ENCODE measurements around the gene FMNL2. TPM values are rescaled to one million over a fixed set of nuclear protein-coding genes. Genes with fewer than 3 reads are reported as not detected.

Gene FMNL2
- total and polyA plus RNA-seq, 2 of the 4 experiments (the other 2 are of a cell fraction): 10.9 to 11.4 TPM

DNA sequence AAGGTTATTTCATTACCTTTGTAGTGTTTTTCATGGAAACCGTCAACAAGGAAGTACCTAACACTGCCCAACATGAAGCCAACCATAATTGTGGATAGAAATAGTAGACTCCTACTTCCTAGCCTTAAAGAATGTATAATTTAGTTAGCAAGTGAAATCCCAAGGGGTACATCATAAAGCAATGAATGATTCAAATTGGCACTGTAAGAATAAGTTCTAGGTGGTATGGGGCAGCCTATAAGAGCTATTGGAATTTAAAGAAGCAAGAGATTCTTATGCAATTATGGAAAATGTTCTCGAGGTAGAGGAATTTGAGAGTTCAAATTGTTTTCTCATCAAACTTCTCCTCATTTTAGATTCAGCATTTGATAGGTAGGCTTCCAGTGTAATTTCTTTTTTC is 157.9 kb downstream of the FMNL2 start:
- Histone ChIP-seq H2BK120ac (ENCODE audit: low read depth, low read length) (no peak overlapping the region), H3K23ac (ENCODE audit: low read depth, low read length) (no peak overlapping the region), H3K4me3 (ENCODE audit: insufficient read depth, low read depth, low read length) (no peak overlapping the region), H3K79me1 (ENCODE audit: low read depth in 1 of 2, low read length in 2 of 2) (peaks cover 15 to 29% of the 10 kb centered on the region in 2 experiments; a peak in 3 of 4 replicates), H2AK9ac (replicated peaks; ENCODE audit: low read depth, low read length, poor library complexity) (no peak overlapping the region), H4K8ac (ENCODE audit: low read depth in 2 of 2, low read length in 2 of 2) (no peak overlapping the region), H3K18ac (ENCODE audit: low read depth, low read length) (no peak overlapping the region), H3K4ac (ENCODE audit: low read depth, low read length) (no peak overlapping the region), H3K14ac (replicated peaks; ENCODE audit: low read depth, low read length) (no peak overlapping the region), H3K56ac (ENCODE audit: extremely low read depth, insufficient read depth, low read length) (no peak overlapping the region), H2AK5ac (ENCODE audit: low read depth, low read length) (no peak overlapping the region), H3K4me2 (ENCODE audit: low read depth, low read length) (no peak overlapping the region), H2AFZ (replicated peaks; ENCODE audit: low read length, poor library complexity) (no peak overlapping the region), H3K9ac (ENCODE audit: low read depth, low read length) (no peak overlapping the region), H2BK20ac (ENCODE audit: low read depth, low read length) (no peak overlapping the region), H4K5ac (ENCODE audit: low read depth, low read length) (no peak overlapping the region), H3K27me3 (ENCODE audit: control insufficient read depth, insufficient read depth, low read length) (no peaks in the 10 kb centered on the region), H3K4me1 (ENCODE audit: control insufficient read depth, insufficient read depth, low read length) (peaks cover 12% of the 10 kb centered on the region), H3K27ac (ENCODE audit: insufficient read depth, low read length) (no peak overlapping the region), H4K91ac (ENCODE audit: insufficient read depth, low read depth, low read length) (no peak overlapping the region), H3K9me1 (ENCODE audit: insufficient read depth, low read length) (peaks cover 6% of the 10 kb centered on the region; the same call in 1 of the 2 replicates), H4K20me1 (ENCODE audit: insufficient read depth, low read length) (no peaks in the 10 kb centered on the region; the same call in 1 of the 2 replicates), H2BK15ac (ENCODE audit: low read depth, low read length) (no peak overlapping the region), H3K36me3 (ENCODE audit: control insufficient read depth, insufficient read depth, low read length) (no peaks in the 10 kb centered on the region), H3K9me3 (ENCODE audit: control insufficient read depth, insufficient read depth, low read length) (no peaks in the 10 kb centered on the region), H2BK5ac (ENCODE audit: low read depth, low read length, poor library complexity, severe bottlenecking) (no peak overlapping the region)
- no peak for TF ChIP-seq MXI1 (IDR thresholded peaks at IDR 0.05; ENCODE audit: borderline replicate concordance, low read depth, low read length)
- TF ChIP-seq, protein P1, sequence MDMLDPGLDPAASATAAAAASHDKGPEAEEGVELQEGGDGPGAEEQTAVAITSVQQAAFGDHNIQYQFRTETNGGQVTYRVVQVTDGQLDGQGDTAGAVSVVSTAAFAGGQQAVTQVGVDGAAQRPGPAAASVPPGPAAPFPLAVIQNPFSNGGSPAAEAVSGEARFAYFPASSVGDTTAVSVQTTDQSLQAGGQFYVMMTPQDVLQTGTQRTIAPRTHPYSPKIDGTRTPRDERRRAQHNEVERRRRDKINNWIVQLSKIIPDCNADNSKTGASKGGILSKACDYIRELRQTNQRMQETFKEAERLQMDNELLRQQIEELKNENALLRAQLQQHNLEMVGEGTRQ (IDR thresholded peaks at IDR 0.05; ENCODE audit: low read depth, low read length): no peak
- TF ChIP-seq RAD21 (IDR thresholded peaks at IDR 0.05; ENCODE audit: low read length): no peak
- no peak for TF ChIP-seq MAZ (IDR thresholded peaks at IDR 0.05; ENCODE audit: borderline replicate concordance, low read depth, low read length)
- TF ChIP-seq FOS (IDR thresholded peaks at IDR 0.05; ENCODE audit: low read depth, low read length): no peak
- TF ChIP-seq CEBPB (IDR thresholded peaks at IDR 0.05; ENCODE audit: low read depth, low read length): no peak
- no peak for TF ChIP-seq RFX5 (IDR thresholded peaks at IDR 0.05; ENCODE audit: low read depth, low read length)
- TF ChIP-seq CHD1 (IDR thresholded peaks at IDR 0.05; ENCODE audit: low read depth, low read length): no peak
- intact Hi-C loops (cut with micrococcal nuclease): loop anchor here (5.0 kb wide), 1 partner anchor 156 kb away; the partner anchor contains the start of gene FMNL2
- in situ Hi-C loops (cut with MboI; ENCODE audit: low sequenced_read_pairs): no loop called here
- no peak for DNase-seq
- no peak for ATAC-seq (ENCODE audit: low read depth)
- ChIA-PET CTCF (no interaction called here), POLR2A (ENCODE audit: unreplicated experiment) (no interaction called here)
- dilution Hi-C loops (cut with HindIII; ENCODE audit: low sequenced_read_pairs, unreplicated experiment): no loop called here
- no TSS peak for BruUV-seq (replicated peaks)
- WGBS, 2 experiments (ENCODE audit: extremely low coverage in 2 of 2, insufficient read length in 1 of 2): no CpG with 5 or more reads among the region's 2 CpGs

Data from IMR-90 (cell line).